ENCODE data around the gene CALN1.

Gene CALN1

GRCh38 chr7:72326811-72327210 lies 85.3 kb downstream of the CALN1 start:
- no peak for DNase-seq

GRCh38 chr7:72326365-72326764 lies 85.8 kb downstream of the CALN1 start:
- DNase-seq, result no peak

- no peak for DNase-seq
Measured at GRCh38 chr7:72325561-72325960, 86.6 kb downstream of the CALN1 start.

- no peak for DNase-seq
Measured at GRCh38 chr7:72321637-72322036, 90.5 kb downstream of the CALN1 start.

- DNase-seq, result peak in 1 of 58 donors; percentile 33
Measured at GRCh38 chr7:72321081-72321480, 91.1 kb downstream of the CALN1 start.

- no peak for DNase-seq
Measured at GRCh38 chr7:72317341-72317740, 94.8 kb downstream of the CALN1 start.

GRCh38 chr7:72316148-72316547 lies 96.0 kb downstream of the CALN1 start:
- no peak for DNase-seq

- peak in 7 of 58 donors; percentile 3 to 33 (median 10) for DNase-seq
Measured at GRCh38 chr7:72313906-72314305, 98.2 kb downstream of the CALN1 start.

- DNase-seq, result no peak
Measured at GRCh38 chr7:72310301-72310700, 101.8 kb downstream of the CALN1 start.

GRCh38 chr7:72309476-72309875 lies 102.7 kb downstream of the CALN1 start:
- DNase-seq, result no peak

- DNase-seq, result no peak
Measured at GRCh38 chr7:72308986-72309385, 103.2 kb downstream of the CALN1 start.

GRCh38 chr7:72307566-72307965 lies 104.6 kb downstream of the CALN1 start:
- peak in 3 of 58 donors; percentile 6 to 15 (median 11) for DNase-seq

GRCh38 chr7:72298912-72299311 lies 113.2 kb downstream of the CALN1 start:
- no peak for DNase-seq

GRCh38 chr7:72298091-72298490 lies 114.0 kb downstream of the CALN1 start:
- DNase-seq, result no peak

GRCh38 chr7:72297636-72298035 lies 114.5 kb downstream of the CALN1 start:
- DNase-seq, result no peak

- no peak for DNase-seq
Measured at GRCh38 chr7:72292794-72293193, 119.3 kb downstream of the CALN1 start.

- DNase-seq, result no peak
Measured at GRCh38 chr7:72292118-72292517, 120.0 kb downstream of the CALN1 start.

GRCh38 chr7:72286519-72286918 lies 125.6 kb downstream of the CALN1 start:
- DNase-seq, result no peak

GRCh38 chr7:72283309-72283708 lies 128.8 kb downstream of the CALN1 start:
- no peak for DNase-seq

GRCh38 chr7:72281308-72281707 lies 130.8 kb downstream of the CALN1 start:
- no peak for DNase-seq

- no peak for DNase-seq
Measured at GRCh38 chr7:72279203-72279602, 132.9 kb downstream of the CALN1 start.

- no peak for DNase-seq
Measured at GRCh38 chr7:72278550-72278949, 133.6 kb downstream of the CALN1 start.

- peak in 19 of 58 donors; percentile 1 to 62 (median 12) for DNase-seq
Measured at GRCh38 chr7:72275382-72276070, 136.6 kb downstream of the CALN1 start.

GRCh38 chr7:72272479-72272878 lies 139.7 kb downstream of the CALN1 start:
- no peak for DNase-seq
